ENCODE data around the gene ANKS1B. TPM values are rescaled to one million over a fixed set of nuclear protein-coding genes. Genes with fewer than 3 reads are reported as not detected.

The ANKS1B gene
- total and polyA plus RNA-seq, 4 donors: 0.03 to 3.4 (median 0.53) TPM

DNA sequence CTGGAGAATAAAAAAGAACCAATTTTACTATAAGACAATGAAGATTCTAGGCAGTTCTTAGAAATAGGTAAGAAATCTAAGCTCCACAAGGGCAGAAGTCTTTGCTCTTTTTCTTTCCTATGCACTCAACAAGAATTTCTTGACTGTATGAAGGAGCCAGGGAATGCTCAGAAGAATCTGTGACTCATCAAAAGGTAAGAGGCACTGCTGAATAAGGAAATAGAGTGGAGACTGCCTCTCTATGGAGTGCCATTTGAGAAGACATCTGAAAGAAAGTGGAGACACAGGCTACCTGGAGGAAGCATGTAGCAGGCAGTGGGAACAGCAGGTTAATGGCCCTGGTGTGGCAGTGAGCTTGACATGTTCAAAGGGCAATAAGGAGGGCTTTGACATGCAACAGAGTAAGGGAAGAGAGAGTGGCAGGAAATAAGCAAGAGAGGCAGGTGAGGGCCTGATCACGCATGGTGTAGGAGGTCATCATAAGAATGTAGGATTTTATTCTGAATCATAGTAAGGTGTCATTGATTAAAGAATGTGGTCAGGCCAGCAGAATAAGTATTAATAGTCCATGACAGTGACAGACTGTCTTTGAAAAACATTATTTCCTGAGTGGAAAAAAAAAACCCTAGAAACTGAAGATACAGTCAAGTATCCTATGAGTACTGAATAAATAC, 783.9 kb downstream of the ANKS1B start:
- no peak overlapping the region for H3K27ac ChIP-seq (ENCODE audit: low read depth in 1 of 2, low read length in 2 of 2)
- H3K9ac ChIP-seq (ENCODE audit: low read depth in 1 of 2, low read length in 2 of 2): no peak overlapping the region
- H3K4me3 ChIP-seq (ENCODE audit: low read depth in 1 of 3, low read length in 3 of 3): no peak overlapping the region
- DNase-seq (ENCODE audit: low spot score): no peak
- H3K36me3 ChIP-seq (ENCODE audit: control insufficient read depth in 4 of 4, insufficient read depth in 3 of 4, low read depth in 1 of 4, low read length in 3 of 4): no peaks in the 10 kb centered on the region
- no peaks in the 10 kb centered on the region for H3K4me1 ChIP-seq (ENCODE audit: control insufficient read depth in 4 of 4, insufficient read depth in 4 of 4, low read length in 3 of 4)
- 0% methylated on average over 1 of the region's 1 CpG for WGBS
- H3K27me3 ChIP-seq (ENCODE audit: control insufficient read depth in 4 of 4, insufficient read depth in 4 of 4, low read length in 3 of 4): no peaks in the 10 kb centered on the region
- TF ChIP-seq TAF1 (conservative IDR thresholded peaks at IDR 0.05): no peak
- no peak for TF ChIP-seq RAD21 (IDR thresholded peaks at IDR 0.05)
- TF ChIP-seq SP1 (IDR thresholded peaks at IDR 0.05): no peak
- no peak for TF ChIP-seq GABPA (IDR thresholded peaks at IDR 0.05 in 1 of 2, conservative IDR thresholded peaks at IDR 0.05 in 1 of 2)
- no peak for TF ChIP-seq FOXA2 (IDR thresholded peaks at IDR 0.05)
- TF ChIP-seq EGR1 (IDR thresholded peaks at IDR 0.05; ENCODE audit: low read depth in 2 of 2): no peak
- no peak for TF ChIP-seq FOXA1 (IDR thresholded peaks at IDR 0.05)
- TF ChIP-seq, protein P1, sequence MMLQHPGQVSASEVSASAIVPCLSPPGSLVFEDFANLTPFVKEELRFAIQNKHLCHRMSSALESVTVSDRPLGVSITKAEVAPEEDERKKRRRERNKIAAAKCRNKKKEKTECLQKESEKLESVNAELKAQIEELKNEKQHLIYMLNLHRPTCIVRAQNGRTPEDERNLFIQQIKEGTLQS (IDR thresholded peaks at IDR 0.05): no peak
- TF ChIP-seq RXRA (IDR thresholded peaks at IDR 0.05): no peak
- TF ChIP-seq CTCF (IDR thresholded peaks at IDR 0.05; ENCODE audit: low read depth, low read length, missing input control): no peak
- TF ChIP-seq JUND (IDR thresholded peaks at IDR 0.05): no peak
- TF ChIP-seq HNF4A (conservative IDR thresholded peaks at IDR 0.05): no peak
- TF ChIP-seq HNF4G (IDR thresholded peaks at IDR 0.05): no peak
- TF ChIP-seq REST (IDR thresholded peaks at IDR 0.05): no peak
- TF ChIP-seq, protein P2, sequence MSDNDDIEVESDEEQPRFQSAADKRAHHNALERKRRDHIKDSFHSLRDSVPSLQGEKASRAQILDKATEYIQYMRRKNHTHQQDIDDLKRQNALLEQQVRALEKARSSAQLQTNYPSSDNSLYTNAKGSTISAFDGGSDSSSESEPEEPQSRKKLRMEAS (IDR thresholded peaks at IDR 0.05): no peak
- no peak for TF ChIP-seq NR2F2 (IDR thresholded peaks at IDR 0.05)
- TF ChIP-seq YY1 (IDR thresholded peaks at IDR 0.05): no peak
- no peak for TF ChIP-seq ZBTB33 (IDR thresholded peaks at IDR 0.05)
- H3K9me3 ChIP-seq (ENCODE audit: control insufficient read depth in 4 of 4, low read length in 3 of 4): no peaks in the 10 kb centered on the region
